B cell (primary cell): ENCODE data around the gene SARNP.

Experiments used
- EZH2 ChIP-seq: IDR thresholded peaks from 2 replicates; pipeline ENCODE4 v1.6.1; 2012; ENCODE audit warnings: borderline replicate concordance, low read depth, mild to moderate bottlenecking, moderate library complexity, low read length; ENCODE audit not compliant: insufficient read depth, poor library complexity, severe bottlenecking
- TF ChIP-seq, protein P1 (sequence below): fragments of 200-600 bp; IDR thresholded peaks from one replicate; pipeline ENCODE4 v1.8.0; 2022; ENCODE audit warnings: antibody characterized with exemption, mild to moderate bottlenecking

DNA sequence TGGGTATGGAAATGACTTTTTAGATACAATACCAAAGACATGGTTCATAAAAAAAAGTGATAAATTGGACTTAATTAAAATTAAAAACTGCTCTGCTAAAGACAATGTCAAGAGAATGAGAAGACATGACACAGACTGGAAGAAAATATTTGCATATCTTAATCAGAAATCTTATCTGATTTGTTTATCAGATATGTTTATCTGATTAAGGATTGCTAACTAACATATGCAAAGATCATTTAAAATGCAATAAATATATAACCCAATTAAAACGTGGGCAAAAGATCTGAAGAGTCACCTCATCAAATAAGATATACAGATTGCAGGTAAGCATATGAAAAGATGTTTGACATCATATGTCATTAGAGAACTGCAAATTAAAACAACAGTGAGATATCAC, 35.2 kb upstream of the SARNP start:
- TF ChIP-seq, protein P1, sequence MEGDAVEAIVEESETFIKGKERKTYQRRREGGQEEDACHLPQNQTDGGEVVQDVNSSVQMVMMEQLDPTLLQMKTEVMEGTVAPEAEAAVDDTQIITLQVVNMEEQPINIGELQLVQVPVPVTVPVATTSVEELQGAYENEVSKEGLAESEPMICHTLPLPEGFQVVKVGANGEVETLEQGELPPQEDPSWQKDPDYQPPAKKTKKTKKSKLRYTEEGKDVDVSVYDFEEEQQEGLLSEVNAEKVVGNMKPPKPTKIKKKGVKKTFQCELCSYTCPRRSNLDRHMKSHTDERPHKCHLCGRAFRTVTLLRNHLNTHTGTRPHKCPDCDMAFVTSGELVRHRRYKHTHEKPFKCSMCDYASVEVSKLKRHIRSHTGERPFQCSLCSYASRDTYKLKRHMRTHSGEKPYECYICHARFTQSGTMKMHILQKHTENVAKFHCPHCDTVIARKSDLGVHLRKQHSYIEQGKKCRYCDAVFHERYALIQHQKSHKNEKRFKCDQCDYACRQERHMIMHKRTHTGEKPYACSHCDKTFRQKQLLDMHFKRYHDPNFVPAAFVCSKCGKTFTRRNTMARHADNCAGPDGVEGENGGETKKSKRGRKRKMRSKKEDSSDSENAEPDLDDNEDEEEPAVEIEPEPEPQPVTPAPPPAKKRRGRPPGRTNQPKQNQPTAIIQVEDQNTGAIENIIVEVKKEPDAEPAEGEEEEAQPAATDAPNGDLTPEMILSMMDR = no peak
- TF ChIP-seq EZH2 = no peak
